GM12878 (cell line): ENCODE data around the gene RAP1GDS1. TPM values are rescaled to one million over a fixed set of nuclear protein-coding genes. Genes with fewer than 3 reads are reported as not detected.

ENCODE experiments used
- ATAC-seq: fragments of 200-7000 bp; cut with Tn5 transposase; 3 replicates; pipeline ENCODE4 v1.9.1; 2020; ENCODE audit warnings: mild to moderate bottlenecking, moderate library complexity
- BruUV-seq: library from RNA; stranded (reverse); fragments of 400-500 nt; replicated peaks from 2 replicates; lab custom pipeline; 2021; lab: Mats Ljungman, UMichigan
- CTCF ChIA-PET: fragments of 300-600 bp; sonication (Branson Sonifier 250); formaldehyde crosslinking; extraction: SDS; loops from one replicate; lab custom pipeline; 2021; ENCODE audit warnings: inconsistent platforms; lab: Yijun Ruan, JAX
- POLR2A ChIA-PET: fragments of 350-600 bp; formaldehyde crosslinking; extraction: SDS; loops from one replicate; lab custom pipeline; 2021; ENCODE audit warnings: inconsistent platforms; lab: Charles Lee
- RAD21 ChIA-PET: fragments of 300-600 bp; sonication (Branson Sonifier 250); formaldehyde crosslinking; loops from one replicate; lab custom pipeline; 2023; ENCODE audit warnings: antibody characterized with exemption; ENCODE audit not compliant: unreplicated experiment; lab: Charles Lee
- SMC1A ChIA-PET: fragments of 300-600 bp; sonication (Branson Sonifier 250); formaldehyde crosslinking; loops from one replicate; lab custom pipeline; 2023; ENCODE audit not compliant: unreplicated experiment, uncharacterized antibody; lab: Charles Lee
- DNase-seq: peaks from one replicate; pipeline ENCODE4 v3.0.0-alpha.2; 2011; ENCODE audit warnings: low read depth, low spot score
- FAIRE-seq: peaks from 3 replicates; lab custom pipeline; 2011; peaks lifted over from hg19 to GRCh38; lab: Jason Lieb, UNC
- H2AFZ ChIP-seq: 2 replicates; pipeline ENCODE4 v1.6.0; 2011; ENCODE audit warnings: low read depth, low read length, control low read depth; ENCODE audit not compliant: control insufficient read depth
- H3K27ac ChIP-seq: 2 replicates; pipeline ENCODE4 v1.5.1; 2011; ENCODE audit warnings: control low read depth; ENCODE audit not compliant: control insufficient read depth, insufficient read depth
- H3K27me3 ChIP-seq, 2 experiments: replicated peaks in 1 of 2; 2 replicates each; pipeline versions ENCODE4 v1.6.0 to v1.6.1; 2011; ENCODE audit warnings: low read length in 1 of 2; ENCODE audit not compliant: control insufficient read depth in 2 of 2, insufficient read depth in 2 of 2
- H3K36me3 ChIP-seq, 2 experiments: 2 replicates each; pipeline ENCODE4 v1.5.1; 2011; ENCODE audit warnings: low read length in 1 of 2; ENCODE audit not compliant: control insufficient read depth in 2 of 2, insufficient read depth in 2 of 2
- H3K4me1 ChIP-seq: 2 replicates; pipeline ENCODE4 v1.6.1; 2011; ENCODE audit warnings: mild to moderate bottlenecking, low read length, moderate library complexity, mixed read lengths; ENCODE audit not compliant: control insufficient read depth, insufficient read depth
- H3K4me2 ChIP-seq: 2 replicates; pipeline ENCODE4 v1.6.0; 2011; ENCODE audit warnings: control low read depth; ENCODE audit not compliant: control insufficient read depth, insufficient read depth
- H3K4me3 ChIP-seq: fragments of 200-600 bp; sonication (generic); 2 replicates; pipeline ENCODE4 v1.5.1; 2016
- H3K79me2 ChIP-seq: 2 replicates; pipeline ENCODE4 v1.6.0; 2011; ENCODE audit warnings: low read length; ENCODE audit not compliant: control insufficient read depth, insufficient read depth
- H3K9ac ChIP-seq: 2 replicates; pipeline ENCODE4 v1.8.0; 2011; ENCODE audit warnings: low read length, control low read depth, mixed read lengths; ENCODE audit not compliant: control insufficient read depth, insufficient read depth
- H3K9me3 ChIP-seq: replicated peaks from 3 replicates; pipeline ENCODE4 v1.5.1; 2011; ENCODE audit warnings: mild to moderate bottlenecking, low read length; ENCODE audit not compliant: control insufficient read depth, insufficient read depth
- H4K20me1 ChIP-seq: 2 replicates; pipeline ENCODE4 v1.6.0; 2011; ENCODE audit not compliant: control insufficient read depth, insufficient read depth
- FOS ChIP-seq: IDR thresholded peaks from 3 replicates; pipeline ENCODE4 v1.6.1; 2011; ENCODE audit warnings: borderline replicate concordance; ENCODE audit not compliant: insufficient read length; ENCODE audit errors: extremely low read depth
- GABPA ChIP-seq: IDR thresholded peaks from 2 replicates; pipeline ENCODE4 v1.6.1; 2014; ENCODE audit warnings: antibody characterized with exemption, low read depth, mild to moderate bottlenecking, inconsistent platforms
- HDAC2 ChIP-seq: fragments of 200-600 bp; sonication (generic); IDR thresholded peaks from 2 replicates; pipeline ENCODE4 v1.6.1; 2017
- PAX5 ChIP-seq: IDR thresholded peaks from 2 replicates; pipeline ENCODE4 v1.6.1; 2011; ENCODE audit warnings: low read depth, low read length, borderline replicate concordance
- RELA ChIP-seq: fragments of 450-650 bp; IDR thresholded peaks from 2 replicates; pipeline ENCODE4 v1.8.0; 2014; ENCODE audit warnings: borderline replicate concordance; ENCODE audit not compliant: partially characterized antibody
- SPI1 ChIP-seq: IDR thresholded peaks from 2 replicates; pipeline ENCODE4 v1.6.1; 2011; ENCODE audit warnings: low read depth, mild to moderate bottlenecking, low read length, moderate library complexity, borderline replicate concordance; ENCODE audit not compliant: insufficient read depth
- WRNIP1 ChIP-seq: IDR thresholded peaks from 2 replicates; pipeline ENCODE4 v1.6.1; 2011; ENCODE audit warnings: low read depth, low read length, improper control_type of control experiment, borderline replicate concordance
- WGBS: methylation state at CpG from one replicate; pipeline ENCODE4 v1.1.6; 2016; ENCODE audit warnings: low lambda C conversion rate; ENCODE audit not compliant: insufficient replicate concordance, insufficient coverage; ENCODE audit errors: missing lambda C conversion rate; 5-methylcytosine and 5-hydroxymethylcytosine counted together
- in situ Hi-C: fragments of 300-500 bp; cut with MboI; formaldehyde crosslinking; loops from 9 replicates; pipeline ENCODE4 v1.14.3; 2018; ENCODE audit warnings: mixed read lengths
- intact Hi-C: fragments of 100-400 bp; cut with micrococcal nuclease; formaldehyde crosslinking; loops from one replicate; pipeline ENCODE4 v1.14.2; 2022; ENCODE audit not compliant: unreplicated experiment
- polyA plus RNA-seq, 11 experiments: library from polyadenylated mRNA; depleted of rRNA in 4 of 11; unstranded in 6 of 11; stranded (reverse) in 5 of 11; fragments of >200 nt; fragmentation: Nextera tagmentation in 4 of 11; fragmentation: Illumina TruSeq in 1 of 11; extraction: Ambion mirVana in 4 of 11; extraction: Trizol in 1 of 11; gene quantifications; 1 replicate in 1 of 11; 2 replicates in 10 of 11; pipeline versions ENCODE4 v1.2.1 to v1.2.3, GENCODE V29; 2011 to 2016; ENCODE audit warnings: inconsistent platforms in 2 of 11, missing spikeins in 2 of 11, low read depth in 1 of 11
- total RNA-seq, 4 experiments: library from RNA; depleted of rRNA in 3 of 4; stranded (reverse); fragments of >200 nt in 3 of 4; fragmentation: Illumina TruSeq in 1 of 4; extraction: Trizol in 1 of 4; gene quantifications; 2 replicates each; pipeline versions ENCODE4 v1.2.1 to v1.2.3, GENCODE V29; 2013 to 2021
- TF ChIP-seq, protein P1 (sequence below): IDR thresholded peaks from 2 replicates; pipeline ENCODE4 v1.6.1; 2012; ENCODE audit warnings: low read length, inconsistent platforms
- TF ChIP-seq, protein P2 (sequence below): fragments of 450-650 bp; IDR thresholded peaks from 2 replicates; pipeline ENCODE4 v1.6.1; 2017; ENCODE audit warnings: mild to moderate bottlenecking, low read depth, inconsistent platforms; ENCODE audit not compliant: poor library complexity, severe bottlenecking
- TF ChIP-seq, protein P3 (sequence below): IDR thresholded peaks from 2 replicates; pipeline ENCODE4 v1.6.1; 2011; ENCODE audit warnings: low read depth, mild to moderate bottlenecking, low read length, moderate library complexity, borderline replicate concordance; ENCODE audit errors: extremely low read depth
- TF ChIP-seq, protein P4 (sequence below): IDR thresholded peaks from 2 replicates; pipeline ENCODE4 v1.6.1; 2012; ENCODE audit warnings: low read depth, low read length, improper control_type of control experiment
- TF ChIP-seq, protein P5 (sequence below): fragments of 450-650 bp; formaldehyde crosslinking; IDR thresholded peaks from 2 replicates; pipeline ENCODE4 v1.4.0; 2020; ENCODE audit warnings: mild to moderate bottlenecking, moderate library complexity

The RAP1GDS1 gene
- total and polyA plus RNA-seq, 10 of the 15 experiments (the other 5 are each of a cell fraction or from before 2014, with no cell fraction given): 12.0 to 30.5 (median 20.7) TPM

DNA sequence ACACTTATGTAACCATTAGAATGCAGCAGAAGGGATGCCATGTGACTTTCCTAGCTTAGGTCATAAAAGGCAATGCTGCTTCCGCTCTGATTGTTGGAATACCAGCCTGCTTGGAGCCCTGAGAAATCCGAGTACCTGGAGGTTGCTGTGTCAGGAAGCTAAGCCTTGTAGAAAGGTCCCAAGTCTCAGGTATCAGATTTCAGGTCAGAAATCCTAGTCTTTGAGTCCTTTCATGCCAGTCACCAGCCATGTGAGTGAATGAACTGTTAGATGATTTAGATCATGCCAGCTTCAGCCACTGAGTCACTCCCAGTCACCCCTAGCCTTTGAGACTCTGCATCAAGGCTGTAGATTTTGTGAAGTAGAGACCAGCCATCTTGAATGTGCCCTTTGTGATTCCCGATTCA, 23.5 kb downstream of the RAP1GDS1 start (continued):
- TF ChIP-seq, protein P1, sequence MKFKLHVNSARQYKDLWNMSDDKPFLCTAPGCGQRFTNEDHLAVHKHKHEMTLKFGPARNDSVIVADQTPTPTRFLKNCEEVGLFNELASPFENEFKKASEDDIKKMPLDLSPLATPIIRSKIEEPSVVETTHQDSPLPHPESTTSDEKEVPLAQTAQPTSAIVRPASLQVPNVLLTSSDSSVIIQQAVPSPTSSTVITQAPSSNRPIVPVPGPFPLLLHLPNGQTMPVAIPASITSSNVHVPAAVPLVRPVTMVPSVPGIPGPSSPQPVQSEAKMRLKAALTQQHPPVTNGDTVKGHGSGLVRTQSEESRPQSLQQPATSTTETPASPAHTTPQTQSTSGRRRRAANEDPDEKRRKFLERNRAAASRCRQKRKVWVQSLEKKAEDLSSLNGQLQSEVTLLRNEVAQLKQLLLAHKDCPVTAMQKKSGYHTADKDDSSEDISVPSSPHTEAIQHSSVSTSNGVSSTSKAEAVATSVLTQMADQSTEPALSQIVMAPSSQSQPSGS: no peak

DNA sequence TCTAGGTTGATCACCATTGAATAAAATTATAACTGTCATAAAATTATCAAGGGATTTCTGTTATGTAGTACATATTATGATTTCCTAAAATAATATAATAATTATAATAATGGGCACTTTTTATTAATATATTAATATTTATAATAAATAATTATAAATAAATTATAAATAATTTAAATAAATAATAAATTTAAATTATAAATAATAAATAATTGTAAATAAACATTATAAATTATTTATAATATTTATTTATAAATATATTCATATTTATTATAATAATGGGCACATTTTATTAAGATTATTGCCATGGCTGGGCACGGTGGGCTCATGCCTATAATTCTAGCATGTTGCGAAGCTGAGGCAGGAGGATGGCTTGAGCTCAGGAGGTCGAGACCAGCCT, 24.5 kb downstream of the RAP1GDS1 start:
- Histone ChIP-seq H4K20me1 (no peaks in the 10 kb centered on the region), H3K27ac (no peak overlapping the region), H3K27me3 (no peaks in the 10 kb centered on the region), H3K79me2 (peaks cover 5% of the 10 kb centered on the region), H3K4me1 (peaks cover 7% of the 10 kb centered on the region; the same call in 1 of the 2 replicates), H2AFZ (no peak overlapping the region), H3K4me3 (no peak overlapping the region), H3K4me2 (no peak overlapping the region), H3K36me3 (no peaks in the 10 kb centered on the region), H3K9me3 (no peaks in the 10 kb centered on the region; the same call in 2 of the 3 replicates), H3K9ac (no peak overlapping the region)
- ChIA-PET RAD21 (no interaction called here), SMC1A (no interaction called here), CTCF (no interaction called here), POLR2A (no interaction called here)
- ATAC-seq (no peak), DNase-seq (no peak), FAIRE-seq (no peak)
- 90% methylated on average over 3 of the region's 3 CpGs for WGBS
- in situ Hi-C loops: no loop called here
- intact Hi-C loops: no loop called here
- no TSS peak for BruUV-seq
- TF ChIP-seq GABPA: no peak
- TF ChIP-seq, protein P2, sequence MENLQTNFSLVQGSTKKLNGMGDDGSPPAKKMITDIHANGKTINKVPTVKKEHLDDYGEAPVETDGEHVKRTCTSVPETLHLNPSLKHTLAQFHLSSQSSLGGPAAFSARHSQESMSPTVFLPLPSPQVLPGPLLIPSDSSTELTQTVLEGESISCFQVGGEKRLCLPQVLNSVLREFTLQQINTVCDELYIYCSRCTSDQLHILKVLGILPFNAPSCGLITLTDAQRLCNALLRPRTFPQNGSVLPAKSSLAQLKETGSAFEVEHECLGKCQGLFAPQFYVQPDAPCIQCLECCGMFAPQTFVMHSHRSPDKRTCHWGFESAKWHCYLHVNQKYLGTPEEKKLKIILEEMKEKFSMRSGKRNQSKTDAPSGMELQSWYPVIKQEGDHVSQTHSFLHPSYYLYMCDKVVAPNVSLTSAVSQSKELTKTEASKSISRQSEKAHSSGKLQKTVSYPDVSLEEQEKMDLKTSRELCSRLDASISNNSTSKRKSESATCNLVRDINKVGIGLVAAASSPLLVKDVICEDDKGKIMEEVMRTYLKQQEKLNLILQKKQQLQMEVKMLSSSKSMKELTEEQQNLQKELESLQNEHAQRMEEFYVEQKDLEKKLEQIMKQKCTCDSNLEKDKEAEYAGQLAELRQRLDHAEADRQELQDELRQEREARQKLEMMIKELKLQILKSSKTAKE: no peak
- no peak for TF ChIP-seq SPI1
- TF ChIP-seq, protein P3, sequence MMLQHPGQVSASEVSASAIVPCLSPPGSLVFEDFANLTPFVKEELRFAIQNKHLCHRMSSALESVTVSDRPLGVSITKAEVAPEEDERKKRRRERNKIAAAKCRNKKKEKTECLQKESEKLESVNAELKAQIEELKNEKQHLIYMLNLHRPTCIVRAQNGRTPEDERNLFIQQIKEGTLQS: no peak
- no peak for TF ChIP-seq HDAC2
- TF ChIP-seq, protein P4, sequence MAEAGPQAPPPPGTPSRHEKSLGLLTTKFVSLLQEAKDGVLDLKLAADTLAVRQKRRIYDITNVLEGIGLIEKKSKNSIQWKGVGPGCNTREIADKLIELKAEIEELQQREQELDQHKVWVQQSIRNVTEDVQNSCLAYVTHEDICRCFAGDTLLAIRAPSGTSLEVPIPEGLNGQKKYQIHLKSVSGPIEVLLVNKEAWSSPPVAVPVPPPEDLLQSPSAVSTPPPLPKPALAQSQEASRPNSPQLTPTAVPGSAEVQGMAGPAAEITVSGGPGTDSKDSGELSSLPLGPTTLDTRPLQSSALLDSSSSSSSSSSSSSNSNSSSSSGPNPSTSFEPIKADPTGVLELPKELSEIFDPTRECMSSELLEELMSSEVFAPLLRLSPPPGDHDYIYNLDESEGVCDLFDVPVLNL: no peak
- TF ChIP-seq, protein P5, sequence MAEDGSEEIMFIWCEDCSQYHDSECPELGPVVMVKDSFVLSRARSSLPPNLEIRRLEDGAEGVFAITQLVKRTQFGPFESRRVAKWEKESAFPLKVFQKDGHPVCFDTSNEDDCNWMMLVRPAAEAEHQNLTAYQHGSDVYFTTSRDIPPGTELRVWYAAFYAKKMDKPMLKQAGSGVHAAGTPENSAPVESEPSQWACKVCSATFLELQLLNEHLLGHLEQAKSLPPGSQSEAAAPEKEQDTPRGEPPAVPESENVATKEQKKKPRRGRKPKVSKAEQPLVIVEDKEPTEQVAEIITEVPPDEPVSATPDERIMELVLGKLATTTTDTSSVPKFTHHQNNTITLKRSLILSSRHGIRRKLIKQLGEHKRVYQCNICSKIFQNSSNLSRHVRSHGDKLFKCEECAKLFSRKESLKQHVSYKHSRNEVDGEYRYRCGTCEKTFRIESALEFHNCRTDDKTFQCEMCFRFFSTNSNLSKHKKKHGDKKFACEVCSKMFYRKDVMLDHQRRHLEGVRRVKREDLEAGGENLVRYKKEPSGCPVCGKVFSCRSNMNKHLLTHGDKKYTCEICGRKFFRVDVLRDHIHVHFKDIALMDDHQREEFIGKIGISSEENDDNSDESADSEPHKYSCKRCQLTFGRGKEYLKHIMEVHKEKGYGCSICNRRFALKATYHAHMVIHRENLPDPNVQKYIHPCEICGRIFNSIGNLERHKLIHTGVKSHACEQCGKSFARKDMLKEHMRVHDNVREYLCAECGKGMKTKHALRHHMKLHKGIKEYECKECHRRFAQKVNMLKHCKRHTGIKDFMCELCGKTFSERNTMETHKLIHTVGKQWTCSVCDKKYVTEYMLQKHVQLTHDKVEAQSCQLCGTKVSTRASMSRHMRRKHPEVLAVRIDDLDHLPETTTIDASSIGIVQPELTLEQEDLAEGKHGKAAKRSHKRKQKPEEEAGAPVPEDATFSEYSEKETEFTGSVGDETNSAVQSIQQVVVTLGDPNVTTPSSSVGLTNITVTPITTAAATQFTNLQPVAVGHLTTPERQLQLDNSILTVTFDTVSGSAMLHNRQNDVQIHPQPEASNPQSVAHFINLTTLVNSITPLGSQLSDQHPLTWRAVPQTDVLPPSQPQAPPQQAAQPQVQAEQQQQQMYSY (CRISPR knock-in tag): no peak
- no peak for TF ChIP-seq FOS
- TF ChIP-seq PAX5: no peak
- TF ChIP-seq RELA: no peak
- TF ChIP-seq WRNIP1: no peak
- TF ChIP-seq, all 136 proteins: peak for 0
